B cell (primary cell): Measurements from ENCODE around the gene MYOM3. TPM values are rescaled to one million over a fixed set of nuclear protein-coding genes. Genes with fewer than 3 reads are reported as not detected.

ENCODE experiments used
- ATAC-seq: fragments of 200-7000 bp; cut with Tn5 transposase; one replicate; pipeline ENCODE4 v1.10.0; 2021; ENCODE audit warnings: low read depth, mild to moderate bottlenecking, moderate number of reproducible peaks, moderate library complexity
- CTCF ChIA-PET: fragments of 350-600 bp; sonication (Branson Sonifier 250); formaldehyde crosslinking; loops from one replicate; lab custom pipeline; 2021; ENCODE audit warnings: antibody characterized with exemption, inconsistent platforms; lab: Charles Lee
- POLR2A ChIA-PET: fragments of 350-600 bp; sonication (Branson Sonifier 250); formaldehyde crosslinking; loops from one replicate; lab custom pipeline; 2021; ENCODE audit warnings: antibody characterized with exemption; lab: Charles Lee
- DNase-seq: peaks from one replicate; pipeline ENCODE4 v3.0.0; 2013
- H2AFZ ChIP-seq: 2 replicates; pipeline ENCODE4 v1.6.1; 2012; ENCODE audit warnings: mild to moderate bottlenecking, low read depth, low read length; ENCODE audit not compliant: insufficient read depth, poor library complexity, severe bottlenecking
- H3K27ac ChIP-seq, 2 donors: 1 replicate in 1 of 2; 2 replicates in 1 of 2; pipeline ENCODE4 v1.5.1; 2012 to 2013; ENCODE audit warnings: low read length in 2 of 2, mild to moderate bottlenecking in 2 of 2, moderate library complexity in 1 of 2
- H3K27me3 ChIP-seq, 4 experiments: fragments of 200-600 bp in 1 of 4; sonication (generic) in 1 of 4; replicated peaks in 1 of 4; 1 replicate in 2 of 4; 2 replicates in 2 of 4; pipeline versions ENCODE4 v1.6.1 to v1.7.0; 2013 to 2016; ENCODE audit warnings: low read length in 3 of 4, mild to moderate bottlenecking in 2 of 4, mixed read lengths in 1 of 4, moderate library complexity in 1 of 4; ENCODE audit not compliant: insufficient read depth in 4 of 4, control insufficient read depth in 3 of 4; ENCODE audit errors: control extremely low read depth in 1 of 4
- H3K36me3 ChIP-seq, 2 experiments: replicated peaks in 1 of 2; 1 replicate in 1 of 2; 2 replicates in 1 of 2; pipeline versions ENCODE4 v1.6.1 to v1.7.1; 2013; ENCODE audit warnings: low read length in 1 of 2; ENCODE audit not compliant: insufficient read depth in 2 of 2, control insufficient read depth in 1 of 2; ENCODE audit errors: control extremely low read depth in 1 of 2, extremely low read depth in 1 of 2
- H3K4me1 ChIP-seq, 2 donors: fragments of 200-600 bp in 1 of 2; sonication (generic) in 1 of 2; 1 replicate in 1 of 2; 2 replicates in 1 of 2; pipeline versions ENCODE4 v1.5.1 to v1.6.1; 2013 to 2017; ENCODE audit warnings: low read length in 2 of 2; ENCODE audit not compliant: control insufficient read depth in 2 of 2, insufficient read depth in 2 of 2
- H3K4me2 ChIP-seq: replicated peaks from 2 replicates; pipeline ENCODE3; 2012; ENCODE audit warnings: mild to moderate bottlenecking, low read depth, low read length; ENCODE audit not compliant: poor library complexity, severe bottlenecking
- H3K4me3 ChIP-seq, 5 experiments: fragments of 200-600 bp in 1 of 5; sonication (generic) in 1 of 5; 1 replicate in 3 of 5; 2 replicates in 2 of 5; pipeline versions ENCODE4 v1.5.1 to v1.7.0; 2011 to 2016; ENCODE audit warnings: low read length in 4 of 5, mild to moderate bottlenecking in 4 of 5, low read depth in 2 of 5, control low read depth in 1 of 5, moderate library complexity in 1 of 5; ENCODE audit not compliant: insufficient read depth in 1 of 5; ENCODE audit errors: control extremely low read depth in 1 of 5, extremely low read depth in 1 of 5
- H3K79me2 ChIP-seq: fragments of 200-600 bp; sonication (generic); one replicate; pipeline ENCODE4 v1.6.0; 2016; ENCODE audit warnings: low read length; ENCODE audit not compliant: control insufficient read depth, insufficient read depth
- H3K9ac ChIP-seq: fragments of 200-600 bp; sonication (generic); 2 replicates; pipeline ENCODE4 v1.6.1; 2017; ENCODE audit warnings: mild to moderate bottlenecking, low read length, moderate library complexity
- H3K9me3 ChIP-seq, 3 donors: one replicate each; pipeline versions ENCODE4 v1.6.1 to v1.7.1; 2013; ENCODE audit warnings: low read length in 2 of 3; ENCODE audit not compliant: control insufficient read depth in 2 of 3, insufficient read depth in 1 of 3; ENCODE audit errors: control extremely low read depth in 1 of 3
- H4K20me1 ChIP-seq: 2 replicates; pipeline ENCODE4 v1.6.0; 2012; ENCODE audit warnings: mild to moderate bottlenecking, low read length; ENCODE audit not compliant: insufficient read depth, control insufficient read depth, poor library complexity, severe bottlenecking
- H3K27ac Mint-ChIP-seq: one replicate; pipeline ENCODE4 v1.8.0; 2021; ENCODE audit warnings: mixed read lengths
- H3K27me3 Mint-ChIP-seq: one replicate; pipeline ENCODE4 v1.8.0; 2021; ENCODE audit warnings: mixed read lengths
- H3K4me1 Mint-ChIP-seq: one replicate; pipeline ENCODE4 v1.8.0; 2021; ENCODE audit warnings: mixed read lengths
- H3K4me3 Mint-ChIP-seq: one replicate; pipeline ENCODE4 v1.8.0; 2021; ENCODE audit warnings: mixed read lengths
- H3K9me3 Mint-ChIP-seq: one replicate; pipeline ENCODE4 v1.8.0; 2022; ENCODE audit warnings: mixed read lengths; ENCODE audit not compliant: insufficient read depth
- EZH2 ChIP-seq: IDR thresholded peaks from 2 replicates; pipeline ENCODE4 v1.6.1; 2012; ENCODE audit warnings: borderline replicate concordance, low read depth, mild to moderate bottlenecking, moderate library complexity, low read length; ENCODE audit not compliant: insufficient read depth, poor library complexity, severe bottlenecking
- intact Hi-C: fragments of 100-400 bp; cut with micrococcal nuclease; formaldehyde crosslinking; loops from one replicate; pipeline ENCODE4 v1.10.0; 2022
- polyA plus RNA-seq: library from polyadenylated mRNA; depleted of rRNA; stranded (reverse); fragments of >200 nt; gene quantifications from 2 replicates; pipeline ENCODE4 v1.2.3, GENCODE V29; 2012
- total RNA-seq, 2 donors: library from RNA; stranded (reverse); fragments of 120-200 nt in 1 of 2; gene quantifications; 1 replicate in 1 of 2; 2 replicates in 1 of 2; pipeline versions ENCODE4 v1.2.3 to v1.2.4, GENCODE V29; 2013 to 2022
- TF ChIP-seq, protein P1 (sequence below): fragments of 200-600 bp; IDR thresholded peaks from one replicate; pipeline ENCODE4 v1.8.0; 2022; ENCODE audit warnings: antibody characterized with exemption, mild to moderate bottlenecking

Gene MYOM3
- total and polyA plus RNA-seq, 2 donors (not counting 1 experiment from before 2014, with no cell fraction given): not detected

DNA sequence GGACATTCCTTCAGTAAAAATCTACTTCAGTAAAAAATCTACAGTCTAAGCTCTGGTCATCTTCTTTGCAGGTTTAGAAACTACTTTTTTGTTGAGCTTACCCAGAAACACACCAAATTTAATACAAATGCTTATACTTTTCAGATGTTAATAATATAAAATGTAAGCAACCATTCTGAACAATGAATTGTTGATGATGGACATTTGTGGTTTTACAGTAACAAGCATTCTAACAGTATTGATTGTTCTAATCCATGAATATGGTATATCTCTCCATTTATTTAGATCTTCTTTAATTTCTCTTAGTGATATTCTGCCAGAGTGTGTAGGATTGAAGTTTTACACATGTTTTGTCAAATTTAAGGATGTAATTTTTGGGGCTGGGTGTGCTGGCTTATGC is 104.9 kb downstream of the MYOM3 start:
- Mint-ChIP-seq H3K4me3 (no peak overlapping the region), H3K27ac (no peak overlapping the region), H3K4me1 (peaks cover 10% of the 10 kb centered on the region), H3K27me3 (peaks cover 17% of the 10 kb centered on the region), H3K9me3 (no peaks in the 10 kb centered on the region)
- TF ChIP-seq, protein P1, sequence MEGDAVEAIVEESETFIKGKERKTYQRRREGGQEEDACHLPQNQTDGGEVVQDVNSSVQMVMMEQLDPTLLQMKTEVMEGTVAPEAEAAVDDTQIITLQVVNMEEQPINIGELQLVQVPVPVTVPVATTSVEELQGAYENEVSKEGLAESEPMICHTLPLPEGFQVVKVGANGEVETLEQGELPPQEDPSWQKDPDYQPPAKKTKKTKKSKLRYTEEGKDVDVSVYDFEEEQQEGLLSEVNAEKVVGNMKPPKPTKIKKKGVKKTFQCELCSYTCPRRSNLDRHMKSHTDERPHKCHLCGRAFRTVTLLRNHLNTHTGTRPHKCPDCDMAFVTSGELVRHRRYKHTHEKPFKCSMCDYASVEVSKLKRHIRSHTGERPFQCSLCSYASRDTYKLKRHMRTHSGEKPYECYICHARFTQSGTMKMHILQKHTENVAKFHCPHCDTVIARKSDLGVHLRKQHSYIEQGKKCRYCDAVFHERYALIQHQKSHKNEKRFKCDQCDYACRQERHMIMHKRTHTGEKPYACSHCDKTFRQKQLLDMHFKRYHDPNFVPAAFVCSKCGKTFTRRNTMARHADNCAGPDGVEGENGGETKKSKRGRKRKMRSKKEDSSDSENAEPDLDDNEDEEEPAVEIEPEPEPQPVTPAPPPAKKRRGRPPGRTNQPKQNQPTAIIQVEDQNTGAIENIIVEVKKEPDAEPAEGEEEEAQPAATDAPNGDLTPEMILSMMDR: no peak
- TF ChIP-seq EZH2: no peak
- no peak overlapping the region for H3K27ac ChIP-seq
- H3K27me3 ChIP-seq: no peaks in the 10 kb centered on the region
- H3K4me3 ChIP-seq: no peak overlapping the region
- H3K4me1 ChIP-seq: no peaks in the 10 kb centered on the region
- H4K20me1 ChIP-seq: no peaks in the 10 kb centered on the region
- ATAC-seq (no peak), DNase-seq (no peak)
- no peak overlapping the region for H3K4me2 ChIP-seq
- CTCF ChIA-PET: interaction anchor here (1.0 to 1.3 kb wide), 2 partner anchors 14 to 21 kb away, joined by 3 to 4 read pairs; no protein-coding TSS in a partner anchor
- H2AFZ ChIP-seq: no peak overlapping the region
- H3K9me3 ChIP-seq: no peaks in the 10 kb centered on the region
- POLR2A ChIA-PET: no interaction called here
- intact Hi-C loops: no loop called here
- no peaks in the 10 kb centered on the region for H3K36me3 ChIP-seq
- H3K79me2 ChIP-seq: no peaks in the 10 kb centered on the region
- H3K9ac ChIP-seq: no peak overlapping the region

Other genes starting within 250 kb of the MYOM3 start
- gene FUCA1, start 243.8 kb downstream of the MYOM3 start, total RNA-seq: 17.4 and 19.3 TPM in 2 replicates
- 8.0 and 9.7 TPM in 2 replicates for gene FUCA1, start 243.8 kb downstream of the MYOM3 start, polyA plus RNA-seq
- 45.6 and 47.4 TPM in 2 replicates for gene CNR2, start 198.8 kb downstream of the MYOM3 start, total RNA-seq
- 45.5 and 63.4 TPM in 2 replicates for gene CNR2, start 198.8 kb downstream of the MYOM3 start, polyA plus RNA-seq
- 168 and 174 TPM in 2 replicates for gene PNRC2, start 152.3 kb downstream of the MYOM3 start, total RNA-seq
- gene PNRC2, start 152.3 kb downstream of the MYOM3 start, polyA plus RNA-seq: 89.8 and 104 TPM in 2 replicates
- gene SRSF10, start 131.8 kb downstream of the MYOM3 start, total RNA-seq: 213 and 223 TPM in 2 replicates
- gene SRSF10, start 131.8 kb downstream of the MYOM3 start, polyA plus RNA-seq: 98.6 and 231 TPM in 2 replicates
- gene IL22RA1, start 31.0 kb upstream of the MYOM3 start, total RNA-seq: 0.10 TPM in 1 of 2 replicates, not detected in the other
- 0.09 and 0.10 TPM in 2 replicates for gene IL22RA1, start 31.0 kb upstream of the MYOM3 start, polyA plus RNA-seq
- gene IFNLR1, start 75.2 kb upstream of the MYOM3 start, total RNA-seq: 38.0 and 39.7 TPM in 2 replicates
- 14.7 and 16.0 TPM in 2 replicates for gene IFNLR1, start 75.2 kb upstream of the MYOM3 start, polyA plus RNA-seq
- gene GRHL3, start 207.2 kb upstream of the MYOM3 start, total RNA-seq: not detected in 2 replicates
- not detected in 2 replicates for gene GRHL3, start 207.2 kb upstream of the MYOM3 start, polyA plus RNA-seq